Transverse colon (tissue), 4 donors: Measurements from ENCODE around the gene MAGEA9. TPM values are rescaled to one million over a fixed set of nuclear protein-coding genes. Genes with fewer than 3 reads are reported as not detected.

Experiments
- DNase-seq: peaks from one replicate; pipeline ENCODE4 v3.0.0-alpha.2; 2019
- H3K27ac ChIP-seq, 4 donors: fragments of 200-600 bp; sonication (generic); 2 replicates each; pipeline ENCODE4 v1.5.1; 2016 to 2018; ENCODE audit warnings: inconsistent platforms in 4 of 4
- H3K27me3 ChIP-seq: fragments of 200-600 bp; sonication (generic); 2 replicates; pipeline ENCODE4 v1.5.1; 2017; ENCODE audit warnings: inconsistent platforms
- H3K36me3 ChIP-seq, 4 donors: fragments of 200-600 bp; sonication (generic); 2 replicates each; pipeline ENCODE4 v1.5.1; 2017 to 2019; ENCODE audit warnings: inconsistent platforms in 4 of 4
- H3K4me1 ChIP-seq, 4 donors: fragments of 200-600 bp; sonication (generic); 2 replicates each; pipeline ENCODE4 v1.5.1; 2017 to 2020; ENCODE audit warnings: inconsistent platforms in 4 of 4
- H3K4me3 ChIP-seq, 4 donors: fragments of 200-600 bp; sonication (generic); 1 replicate in 1 of 4; 2 replicates in 3 of 4; pipeline versions ENCODE4 v1.5.1 to v1.6.1; 2017 to 2019; ENCODE audit warnings: inconsistent platforms in 4 of 4
- H3K9me3 ChIP-seq, 2 donors: fragments of 200-600 bp; sonication (generic); 2 replicates each; pipeline ENCODE4 v1.5.1; 2017 to 2019; ENCODE audit warnings: inconsistent platforms in 2 of 2
- CTCF ChIP-seq, 5 experiments: fragments of 200-600 bp in 3 of 5; fragments of 450-650 bp in 2 of 5; sonication (generic) in 3 of 5; IDR thresholded peaks; 1 replicate in 2 of 5; 2 replicates in 3 of 5; pipeline ENCODE4 v1.5.1; 2016 to 2017; ENCODE audit warnings: antibody characterized with exemption in 5 of 5, inconsistent platforms in 3 of 5, mild to moderate bottlenecking in 2 of 5, moderate library complexity in 1 of 5
- EP300 ChIP-seq: sonication (generic); formaldehyde crosslinking; IDR thresholded peaks from one replicate; pipeline ENCODE4 v1.6.1; 2017; ENCODE audit warnings: antibody characterized with exemption, low read depth
- POLR2A ChIP-seq: fragments of 450-650 bp; IDR thresholded peaks from one replicate; pipeline ENCODE4 v1.6.1; 2016; ENCODE audit warnings: antibody characterized with exemption, mild to moderate bottlenecking, moderate library complexity
- POLR2AphosphoS5 ChIP-seq, 3 donors: sonication (generic); formaldehyde crosslinking; IDR thresholded peaks; one replicate each; pipeline ENCODE4 v1.6.1; 2016; ENCODE audit warnings: antibody characterized with exemption in 3 of 3
- WGBS, 2 donors: methylation state at CpG; one replicate each; pipeline ENCODE4 v1.1.5; 2018; ENCODE audit warnings: low coverage in 1 of 2; 5-methylcytosine and 5-hydroxymethylcytosine counted together
- in situ Hi-C, 4 donors: fragments of 200-750 bp; cut with MboI; loops; one replicate each; pipeline versions ENCODE4 v1.15.0 to v1.15.1; 2017; ENCODE audit warnings: low sequenced_read_pairs in 3 of 4, low pct_ligation_motif_present in 1 of 4, low pct_unique_long_range_greater_than_20kb in 1 of 4
- intact Hi-C: fragments of 100-400 bp; cut with DNase I; formaldehyde crosslinking; loops from one replicate; pipeline ENCODE4 v1.15.1; 2023; ENCODE audit warnings: low total_unique reads
- total RNA-seq, 4 donors: library from RNA; depleted of rRNA; stranded (reverse); fragments of >200 nt; gene quantifications; one replicate each; pipeline ENCODE4 v1.1.0, GENCODE V29; 2016

MAGEA9 gene
- total RNA-seq, 4 donors from 2014 or later, result not detected

DNA sequence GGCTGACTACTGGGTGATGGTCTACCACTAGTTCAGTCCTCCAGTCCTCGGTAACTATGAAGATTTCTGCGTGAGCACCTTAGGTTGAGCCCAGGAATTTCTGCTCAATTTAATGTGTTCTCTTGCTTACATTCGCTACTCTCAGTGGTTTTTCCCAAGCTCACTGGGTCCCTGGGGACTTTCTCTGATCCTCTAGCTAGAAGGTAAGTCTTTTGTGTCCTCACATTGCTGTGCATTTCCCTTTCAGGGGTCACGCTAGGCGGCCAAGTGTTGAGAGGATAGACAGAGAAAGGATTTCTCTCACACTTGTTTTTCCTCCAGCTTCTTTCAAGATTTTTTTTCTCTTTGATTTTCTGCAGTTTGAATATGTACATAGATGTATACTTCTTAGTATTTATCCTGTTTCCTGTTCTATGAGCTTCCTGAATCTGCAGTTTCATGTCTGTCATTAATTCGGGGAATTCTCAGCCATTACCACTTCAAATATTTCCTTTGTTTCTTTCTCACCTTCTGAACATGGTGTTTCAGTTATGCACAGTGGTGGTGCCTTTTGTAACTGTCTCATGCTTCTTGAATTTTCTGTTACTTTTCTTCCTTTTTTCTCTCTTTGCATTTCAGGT lies 17.5 kb downstream of the MAGEA9 start:
- no peak for TF ChIP-seq EP300
- TF ChIP-seq POLR2AphosphoS5 (IDR thresholded peaks at IDR 0.05), result no peak
- no peak for TF ChIP-seq CTCF (IDR thresholded peaks at IDR 0.05)
- TF ChIP-seq POLR2A, result no peak
- Histone ChIP-seq H3K4me1 (no peaks in the 10 kb centered on the region), H3K4me3 (no peak overlapping the region), H3K27ac (no peak overlapping the region), H3K27me3 (no peaks in the 10 kb centered on the region), H3K36me3 (no peaks in the 10 kb centered on the region), H3K9me3 (no peaks in the 10 kb centered on the region)
- DNase-seq, result no peak
- in situ Hi-C loops, result no loop called here
- intact Hi-C loops, result no loop called here
- WGBS, 2 donors, result 76% methylated on average over 6 of the region's 6 CpGs; no CpG with 5 or more reads in 1 of the 2 donors

DNA sequence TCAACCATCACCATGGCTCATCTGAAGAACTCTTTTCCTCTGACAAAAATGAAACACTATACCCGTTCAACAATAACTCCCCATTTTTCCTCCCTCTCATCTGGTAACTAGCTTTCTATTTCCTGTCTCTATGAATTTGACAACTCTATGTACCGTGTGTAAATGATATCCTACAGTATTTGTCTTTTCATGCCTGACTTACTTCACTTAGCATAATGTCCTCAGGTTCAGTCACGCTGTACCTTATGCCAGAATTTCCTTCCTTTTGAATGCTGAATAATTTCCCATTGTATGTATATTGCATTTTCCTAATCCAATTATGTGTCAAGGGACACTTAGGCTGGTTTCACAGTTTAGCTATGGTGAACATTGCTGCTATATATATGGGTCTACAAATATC lies 18.2 kb downstream of the MAGEA9 start:
- no peak overlapping the region for H3K4me3 ChIP-seq
- WGBS, 2 donors, result 64 to 67% methylated on average over 2 to 3 of the region's 3 CpGs
- no peaks in the 10 kb centered on the region for H3K9me3 ChIP-seq
- no peaks in the 10 kb centered on the region for H3K27me3 ChIP-seq
- no peak overlapping the region for H3K27ac ChIP-seq
- H3K36me3 ChIP-seq, result no peaks in the 10 kb centered on the region
- no peak for DNase-seq
- no peaks in the 10 kb centered on the region for H3K4me1 ChIP-seq
- intact Hi-C loops, result no loop called here
- TF ChIP-seq POLR2AphosphoS5 (IDR thresholded peaks at IDR 0.05), result no peak
- in situ Hi-C loops, result no loop called here

DNA sequence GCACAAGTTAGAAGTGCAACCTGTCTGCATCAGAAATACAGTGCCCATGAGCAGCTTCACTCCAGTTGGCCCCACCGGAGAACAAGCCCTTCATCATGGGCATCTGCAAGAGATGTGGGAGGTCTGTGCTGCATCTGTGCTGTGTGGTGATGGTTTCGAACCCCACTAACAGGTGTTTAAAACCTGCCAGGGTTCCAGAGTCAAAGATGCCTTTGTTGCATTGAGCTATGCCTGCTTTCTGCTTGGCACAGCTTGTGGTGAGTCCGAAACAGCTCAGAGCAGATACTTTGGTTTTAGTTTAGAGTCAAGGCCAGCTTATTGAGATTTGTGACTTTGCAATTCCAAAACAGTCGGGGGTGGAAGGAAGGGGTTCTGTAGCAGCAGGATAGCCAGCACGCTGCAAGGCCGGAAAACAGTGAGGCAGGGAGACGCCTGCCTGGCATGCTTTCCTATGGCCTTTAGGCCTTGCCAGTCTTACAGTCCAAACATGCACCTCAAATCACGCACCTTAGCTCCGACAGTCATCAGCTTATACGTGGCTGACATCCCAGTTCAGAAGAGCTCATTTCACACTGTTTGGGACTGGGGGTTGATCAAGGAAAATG lies 21.8 kb downstream of the MAGEA9 start:
- H3K4me3 ChIP-seq, result no peak overlapping the region
- H3K27me3 ChIP-seq, result no peaks in the 10 kb centered on the region
- no peak for DNase-seq
- 92% methylated on average over 10 of the region's 10 CpGs; no CpG with 5 or more reads in 1 of the 2 donors for WGBS, 2 donors
- TF ChIP-seq POLR2A (no peak), POLR2AphosphoS5 (IDR thresholded peaks at IDR 0.05) (no peak), EP300 (no peak), CTCF (IDR thresholded peaks at IDR 0.05) (no peak)
- H3K4me1 ChIP-seq, result no peaks in the 10 kb centered on the region
- intact Hi-C loops, result no loop called here
- in situ Hi-C loops, result no loop called here
- H3K9me3 ChIP-seq, result no peaks in the 10 kb centered on the region
- no peaks in the 10 kb centered on the region for H3K36me3 ChIP-seq
- no peak overlapping the region for H3K27ac ChIP-seq

GRCh38 chrX:149804102-149804501 lies 22.4 kb downstream of the MAGEA9 start:
- Histone ChIP-seq H3K27me3 (no peaks in the 10 kb centered on the region), H3K36me3 (no peaks in the 10 kb centered on the region), H3K4me1 (no peaks in the 10 kb centered on the region), H3K27ac (no peak overlapping the region), H3K9me3 (no peaks in the 10 kb centered on the region), H3K4me3 (no peak overlapping the region)
- intact Hi-C loops (no loop called here), in situ Hi-C loops (no loop called here)
- DNase-seq, result no peak
- 80% methylated on average over 6 of the region's 6 CpGs; no CpG with 5 or more reads in 1 of the 2 donors for WGBS, 2 donors
- TF ChIP-seq EP300, result no peak

DNA sequence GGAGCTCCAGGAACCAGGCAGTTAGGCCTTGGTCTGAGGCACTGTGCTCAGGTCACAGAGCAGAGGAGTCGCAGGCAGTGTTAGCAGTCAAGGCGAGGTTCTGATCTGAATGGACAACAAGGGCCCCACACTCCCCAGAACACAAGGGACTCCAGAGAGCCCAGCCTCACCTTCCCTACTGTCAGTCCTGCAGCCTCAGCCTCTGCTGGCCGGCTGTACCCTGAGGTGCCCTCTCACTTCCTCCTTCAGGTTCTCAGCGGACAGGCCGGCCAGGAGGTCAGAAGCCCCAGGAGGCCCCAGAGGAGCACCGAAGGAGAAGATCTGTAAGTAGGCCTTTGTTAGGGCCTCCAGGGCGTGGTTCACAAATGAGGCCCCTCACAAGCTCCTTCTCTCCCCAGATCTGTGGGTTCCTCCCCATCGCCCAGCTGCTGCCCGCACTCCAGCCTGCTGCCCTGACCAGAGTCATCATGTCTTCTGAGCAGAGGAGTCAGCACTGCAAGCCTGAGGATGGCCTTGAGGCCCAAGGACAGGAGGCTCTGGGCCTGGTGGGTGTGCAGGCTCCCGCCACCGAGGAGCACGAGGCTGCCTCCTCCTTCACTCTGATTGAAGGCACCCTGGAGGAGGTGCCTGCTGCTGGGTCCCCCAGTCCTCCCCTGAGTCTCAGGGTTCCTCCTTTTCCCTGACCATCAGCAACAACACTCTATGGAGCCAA lies 26.2 kb downstream of the MAGEA9 start:
- in situ Hi-C loops (no loop called here), intact Hi-C loops (no loop called here)
- Histone ChIP-seq H3K27ac (no peak overlapping the region), H3K9me3 (no peaks in the 10 kb centered on the region), H3K4me1 (no peaks in the 10 kb centered on the region), H3K36me3 (no peaks in the 10 kb centered on the region), H3K4me3 (no peak overlapping the region), H3K27me3 (no peaks in the 10 kb centered on the region)
- 78% methylated on average over 12 of the region's 12 CpGs; no CpG with 5 or more reads in 1 of the 2 donors for WGBS, 2 donors
- TF ChIP-seq POLR2AphosphoS5 (IDR thresholded peaks at IDR 0.05) (no peak), CTCF (IDR thresholded peaks at IDR 0.05) (no peak), POLR2A (no peak), EP300 (no peak)
- DNase-seq, result no peak
